ENCODE measurements around the gene TERT. TPM values are rescaled to one million over a fixed set of nuclear protein-coding genes. Genes with fewer than 3 reads are reported as not detected.

TERT gene
- total RNA-seq, 4 donors from 2014 or later, result not detected

- Histone ChIP-seq H3K27me3 (no peaks in the 10 kb centered on the region), H3K9me3 (no peaks in the 10 kb centered on the region), H3K36me3 (peaks cover 0 to 52% (median 28%) of the 10 kb centered on the region in 4 donors), H3K4me1 (no peaks in the 10 kb centered on the region), H3K4me3 (no peak overlapping the region), H3K27ac (no peak overlapping the region)
- WGBS, 2 donors (ENCODE audit: low coverage in 1 of 2), result 89% methylated on average over 13 of the region's 13 CpGs; no CpG with 5 or more reads in 1 of the 2 donors
- no peak for DNase-seq
- intact Hi-C loops (cut with DNase I; ENCODE audit: low total_unique reads), result no loop called here
- in situ Hi-C loops (cut with MboI; ENCODE audit: low pct_ligation_motif_present in 1 of 4, low pct_unique_long_range_greater_than_20kb in 1 of 4, low sequenced_read_pairs in 3 of 4), result no loop called here
- TF ChIP-seq EP300 (IDR thresholded peaks at IDR 0.05; ENCODE audit: low read depth) (no peak), CTCF (IDR thresholded peaks at IDR 0.05) (no peak), POLR2A (IDR thresholded peaks at IDR 0.05) (no peak), POLR2AphosphoS5 (IDR thresholded peaks at IDR 0.05) (no peak)
Observed at GRCh38 chr5:1323803-1324173, 28.9 kb upstream of the TERT start.

- DNase-seq, result no peak
- TF ChIP-seq CTCF (IDR thresholded peaks at IDR 0.05), result no peak
- no peak for TF ChIP-seq POLR2A (IDR thresholded peaks at IDR 0.05)
- no peak for TF ChIP-seq POLR2AphosphoS5 (IDR thresholded peaks at IDR 0.05)
- no peak for TF ChIP-seq EP300 (IDR thresholded peaks at IDR 0.05; ENCODE audit: low read depth)
- no peaks in the 10 kb centered on the region for H3K27me3 ChIP-seq
- in situ Hi-C loops (cut with MboI; ENCODE audit: low pct_ligation_motif_present in 1 of 4, low pct_unique_long_range_greater_than_20kb in 1 of 4, low sequenced_read_pairs in 3 of 4) (no loop called here), intact Hi-C loops (cut with DNase I; ENCODE audit: low total_unique reads) (no loop called here)
- no peaks in the 10 kb centered on the region for H3K9me3 ChIP-seq
- no peaks in the 10 kb centered on the region for H3K4me1 ChIP-seq
- H3K27ac ChIP-seq, result no peak overlapping the region
- no peak overlapping the region for H3K4me3 ChIP-seq
- H3K36me3 ChIP-seq, result peaks cover 0 to 56% (median 30%) of the 10 kb centered on the region in 4 donors
- WGBS, 2 donors (ENCODE audit: low coverage in 1 of 2), result 90% methylated on average over 20 of the region's 24 CpGs; no CpG with 5 or more reads in 1 of the 2 donors
Observed at GRCh38 chr5:1322955-1323802, 28.3 kb upstream of the TERT start.

- no peaks in the 10 kb centered on the region for H3K9me3 ChIP-seq
- no peak overlapping the region for H3K4me3 ChIP-seq
- DNase-seq, result no peak
- no peak for TF ChIP-seq POLR2A (IDR thresholded peaks at IDR 0.05)
- TF ChIP-seq POLR2AphosphoS5 (IDR thresholded peaks at IDR 0.05), result no peak
- TF ChIP-seq CTCF (IDR thresholded peaks at IDR 0.05), result no peak
- no peak for TF ChIP-seq EP300 (IDR thresholded peaks at IDR 0.05; ENCODE audit: low read depth)
- in situ Hi-C loops (cut with MboI; ENCODE audit: low pct_ligation_motif_present in 1 of 4, low pct_unique_long_range_greater_than_20kb in 1 of 4, low sequenced_read_pairs in 3 of 4) (no loop called here), intact Hi-C loops (cut with DNase I; ENCODE audit: low total_unique reads) (no loop called here)
- H3K36me3 ChIP-seq, result peaks cover 0 to 62% (median 32%) of the 10 kb centered on the region in 4 donors
- WGBS, 2 donors (ENCODE audit: low coverage in 1 of 2), result 94 to 97% methylated on average over 5 to 22 of the region's 22 CpGs
- H3K4me1 ChIP-seq, result peaks cover 0 to 2% (median under 1%) of the 10 kb centered on the region in 4 donors
- H3K27ac ChIP-seq, result no peak overlapping the region
- H3K27me3 ChIP-seq, result no peaks in the 10 kb centered on the region
Observed at GRCh38 chr5:1322036-1322900, 27.4 kb upstream of the TERT start.

DNA sequence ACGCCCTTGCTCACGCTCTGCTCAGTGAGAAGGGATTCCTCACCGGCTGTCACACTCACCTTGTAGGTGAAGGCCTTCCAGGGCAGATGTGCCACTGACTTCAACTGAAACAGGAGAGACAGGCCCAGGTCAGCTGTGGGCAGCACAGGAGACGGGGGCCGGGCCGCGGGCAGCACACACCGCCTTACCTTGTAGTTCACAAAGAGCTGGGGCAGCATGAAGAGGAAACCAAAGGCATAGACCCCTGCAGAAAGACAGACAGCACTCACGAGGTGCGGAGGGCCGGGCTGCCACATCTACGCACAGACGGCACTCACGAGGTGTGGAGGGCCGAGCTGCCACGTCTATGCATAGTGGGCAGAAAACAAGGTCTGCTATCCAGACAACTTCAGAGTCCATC, 26.7 kb upstream of the TERT start:
- Histone ChIP-seq H3K4me3 (no peak overlapping the region), H3K9me3 (no peaks in the 10 kb centered on the region), H3K27me3 (no peaks in the 10 kb centered on the region), H3K4me1 (peaks cover under 1 to 9% (median 5%) of the 10 kb centered on the region in 4 donors), H3K27ac (no peak overlapping the region), H3K36me3 (peaks cover 0 to 62% (median 32%) of the 10 kb centered on the region in 4 donors)
- intact Hi-C loops (cut with DNase I; ENCODE audit: low total_unique reads) (no loop called here), in situ Hi-C loops (cut with MboI; ENCODE audit: low pct_ligation_motif_present in 1 of 4, low pct_unique_long_range_greater_than_20kb in 1 of 4, low sequenced_read_pairs in 3 of 4) (no loop called here)
- WGBS, 2 donors (ENCODE audit: low coverage in 1 of 2), result 92% methylated on average over 16 of the region's 16 CpGs; no CpG with 5 or more reads in 1 of the 2 donors
- TF ChIP-seq POLR2A (IDR thresholded peaks at IDR 0.05) (no peak), CTCF (IDR thresholded peaks at IDR 0.05) (no peak), EP300 (IDR thresholded peaks at IDR 0.05; ENCODE audit: low read depth) (no peak), POLR2AphosphoS5 (IDR thresholded peaks at IDR 0.05) (no peak)
- DNase-seq, result no peak
